Adipose tissue (tissue), 3 donors: ENCODE measurements around the gene FNDC3B. TPM values are rescaled to one million over a fixed set of nuclear protein-coding genes. Genes with fewer than 3 reads are reported as not detected.

ENCODE experiments used
- H3K27ac ChIP-seq: one replicate; pipeline ENCODE4 v1.5.1; 2013; ENCODE audit warnings: low read depth, low read length
- WGBS, 3 donors: extraction: QIAGEN DNeasy Blood & Tissue Kit; methylation state at CpG; one replicate each; pipeline ENCODE4 v1.1.7; 2013; 5-methylcytosine and 5-hydroxymethylcytosine counted together
- polyA plus RNA-seq, 3 donors: library from polyadenylated mRNA; stranded (reverse); fragments of 200-250 nt; gene quantifications; one replicate each; pipeline ENCODE4 v1.2.3, GENCODE V29; 2013
- donor health status: healthy with polysubstance abuse.
- donor health status: Bipolar disorder and iron deficiency.
- donor health status: healthy.

The FNDC3B gene
- polyA plus RNA-seq, 3 donors, result 12.9 to 31.8 (median 29.6) TPM

- no peak overlapping the region for H3K27ac ChIP-seq
- 80 to 91% (median 91%) methylated on average over 5 of the region's 5 CpGs for WGBS, 3 donors
These were observed 267.8 kb downstream of the FNDC3B start for GRCh38 chr3:172307141-172307560.

DNA sequence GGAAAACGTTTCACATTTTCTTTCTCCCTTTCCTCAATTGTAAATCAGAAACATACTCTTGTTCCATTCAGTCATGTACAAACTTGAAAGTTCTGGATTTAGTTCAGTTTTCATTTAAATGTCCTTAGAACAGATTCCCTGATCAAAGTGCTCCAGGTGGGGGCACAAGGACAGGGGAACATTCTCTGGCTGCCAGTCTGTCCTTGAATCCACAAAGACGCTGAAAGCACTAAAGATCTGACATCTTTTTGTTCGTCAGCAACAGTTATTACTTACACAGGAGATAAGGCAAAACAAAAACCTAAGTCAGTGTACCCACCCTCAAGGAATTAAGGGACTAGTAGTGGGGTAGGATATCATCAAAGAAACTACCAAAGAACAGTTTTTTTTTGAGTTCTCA, 269.7 kb downstream of the FNDC3B start:
- no peak overlapping the region for H3K27ac ChIP-seq
- 48 to 85% (median 78%) methylated on average over 3 of the region's 3 CpGs for WGBS, 3 donors

- WGBS, 3 donors, result 77 to 96% (median 84%) methylated on average over 7 of the region's 7 CpGs
These were observed 270.5 kb downstream of the FNDC3B start for GRCh38 chr3:172309741-172310427.

DNA sequence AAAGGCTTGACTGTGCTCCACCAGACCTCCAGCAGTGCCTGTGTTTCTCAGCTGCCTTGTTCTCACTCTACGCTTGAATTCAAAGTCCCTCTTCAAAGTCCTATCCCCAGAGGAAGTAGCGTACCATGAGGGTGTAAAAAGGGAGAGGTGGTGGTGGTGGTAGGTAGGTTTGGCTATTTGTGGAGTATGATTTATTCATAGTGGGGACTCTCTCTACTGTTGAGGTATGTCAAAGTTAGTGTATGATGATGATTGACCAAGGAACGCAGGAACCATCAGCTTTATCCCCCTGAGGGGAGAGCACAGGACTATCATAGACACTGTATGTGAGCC, 271.0 kb downstream of the FNDC3B start:
- no peak overlapping the region for H3K27ac ChIP-seq
- WGBS, 3 donors, result 90 to 96% (median 93%) methylated on average over 3 of the region's 3 CpGs

More at GRCh38 chr3:172309741-172310427, 270.5 kb downstream of the FNDC3B start:
- H3K27ac ChIP-seq, result no peak overlapping the region

DNA sequence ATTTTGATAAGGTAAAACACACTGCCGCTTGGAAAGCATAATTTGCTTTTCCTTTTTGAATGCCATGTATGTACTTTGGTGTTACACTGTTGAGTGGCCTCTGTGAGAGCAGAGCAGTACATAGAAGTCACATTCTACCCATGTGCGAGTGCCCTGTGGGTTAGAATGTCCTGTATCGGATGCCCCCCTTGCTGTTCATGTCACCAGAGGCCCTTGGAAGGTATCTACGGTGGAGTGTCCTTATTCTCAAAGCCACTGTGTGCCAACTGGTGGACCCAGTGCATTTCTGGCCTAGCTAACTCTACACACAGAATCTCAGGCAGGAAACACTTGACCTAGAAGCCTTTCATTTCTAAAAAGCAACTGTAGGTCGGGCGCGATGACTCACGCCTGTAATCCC, 271.8 kb downstream of the FNDC3B start:
- H3K27ac ChIP-seq, result no peak overlapping the region
- 93 to 95% (median 93%) methylated on average over 8 of the region's 8 CpGs for WGBS, 3 donors

- 61 to 77% (median 71%) methylated on average over 6 of the region's 6 CpGs for WGBS, 3 donors
- H3K27ac ChIP-seq, result no peak overlapping the region
These were observed 272.6 kb downstream of the FNDC3B start for GRCh38 chr3:172312001-172312400.

GRCh38 chr3:172312711-172313110, 273.3 kb downstream of the FNDC3B start:
- H3K27ac ChIP-seq, result no peak overlapping the region
- 66 to 85% (median 69%) methylated on average over 5 of the region's 5 CpGs for WGBS, 3 donors

DNA sequence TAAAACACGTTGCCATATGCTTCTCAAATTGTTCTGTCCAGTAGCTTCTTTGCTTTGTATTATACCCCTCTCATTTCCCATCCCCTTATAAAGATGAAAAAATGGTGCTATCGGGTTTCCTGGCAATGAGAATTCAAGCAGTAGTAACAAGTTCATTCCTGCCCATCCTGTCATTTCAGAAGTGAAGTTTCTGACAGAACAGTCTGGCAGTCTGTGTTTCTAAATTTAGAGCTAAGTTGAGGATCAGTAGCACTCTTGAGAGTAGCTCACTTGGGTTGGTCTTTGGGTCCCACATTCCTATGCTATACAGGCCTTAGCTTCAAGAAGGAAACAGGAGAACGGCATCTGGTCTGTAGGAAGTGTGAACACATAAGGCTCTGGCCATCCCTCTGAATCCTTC, 274.3 kb downstream of the FNDC3B start:
- WGBS, 3 donors, result 77 to 83% (median 82%) methylated on average over 3 of the region's 3 CpGs
- H3K27ac ChIP-seq, result no peak overlapping the region

GRCh38 chr3:172314591-172315160, 275.3 kb downstream of the FNDC3B start:
- 83 to 97% (median 96%) methylated on average over 8 of the region's 8 CpGs for WGBS, 3 donors
- H3K27ac ChIP-seq, result no peak overlapping the region

DNA sequence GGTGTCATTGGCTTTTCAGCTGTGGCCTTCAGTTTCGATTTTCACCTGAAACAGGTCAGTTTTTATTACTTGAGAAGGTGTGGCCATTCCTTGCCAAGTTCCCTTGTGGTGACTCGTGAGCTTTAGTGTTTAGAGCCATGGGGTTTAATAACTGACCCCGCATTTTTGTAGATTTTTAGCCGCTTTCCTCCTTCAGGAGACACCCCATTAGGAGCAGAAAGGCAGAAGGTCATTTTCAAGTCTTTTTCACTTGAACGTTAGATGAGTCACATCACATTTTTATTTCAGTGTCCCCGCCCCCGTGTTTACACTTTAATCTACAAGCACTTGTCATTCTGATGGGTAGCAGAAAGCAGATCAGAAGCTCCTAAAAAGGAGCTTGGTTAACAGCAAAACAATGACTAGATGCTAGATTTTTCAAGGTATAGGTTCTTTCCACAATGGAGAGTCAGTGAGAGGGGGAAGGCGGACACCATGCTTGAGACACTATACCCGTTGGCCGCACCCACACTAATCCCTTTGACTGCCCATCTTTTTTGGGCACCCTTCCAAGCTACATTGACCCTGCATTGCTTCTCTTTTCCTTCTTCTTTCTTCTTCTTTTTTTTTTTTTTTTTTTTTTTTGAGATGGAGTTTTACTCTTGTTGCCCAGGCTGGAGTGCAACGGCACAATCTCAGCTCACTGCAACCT, 276.2 kb downstream of the FNDC3B start:
- 71 to 79% (median 77%) methylated on average over 11 of the region's 11 CpGs for WGBS, 3 donors
- H3K27ac ChIP-seq, result no peak overlapping the region

- no peak overlapping the region for H3K27ac ChIP-seq
- 79 to 90% (median 83%) methylated on average over 4 of the region's 4 CpGs for WGBS, 3 donors
These were observed 277.4 kb downstream of the FNDC3B start for GRCh38 chr3:172316758-172317157.

- H3K27ac ChIP-seq, result no peak overlapping the region
- 58 to 88% (median 85%) methylated on average over 8 of the region's 8 CpGs for WGBS, 3 donors
These were observed 278.1 kb downstream of the FNDC3B start for GRCh38 chr3:172317481-172317880.

GRCh38 chr3:172317984-172318383, 278.6 kb downstream of the FNDC3B start:
- 3 to 60% (median 24%) methylated on average over 1 of the region's 1 CpG for WGBS, 3 donors
- no peak overlapping the region for H3K27ac ChIP-seq

DNA sequence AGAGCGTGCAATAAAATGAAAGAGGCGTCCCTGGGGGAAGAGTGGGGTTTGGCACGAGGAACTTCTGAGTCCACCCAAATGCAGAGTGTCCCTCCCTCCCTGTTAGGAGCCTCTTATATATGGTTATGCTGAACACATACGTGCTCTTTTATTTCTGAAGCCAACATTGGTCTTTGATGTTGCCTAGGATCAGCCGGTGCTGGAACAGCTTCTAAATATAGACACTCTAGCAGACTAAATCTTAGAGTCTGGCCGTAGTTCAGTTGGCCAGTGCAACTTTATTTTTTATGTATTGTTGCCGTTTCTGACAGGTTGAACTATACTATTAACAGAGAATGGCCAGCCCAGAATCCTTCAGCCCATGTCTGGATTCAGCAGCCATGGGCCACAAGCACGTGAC, 280.2 kb downstream of the FNDC3B start:
- no peak overlapping the region for H3K27ac ChIP-seq
- WGBS, 3 donors, result 61 to 73% (median 73%) methylated on average over 8 of the region's 8 CpGs

- H3K27ac ChIP-seq, result no peak overlapping the region
- WGBS, 3 donors, result 47 to 77% (median 54%) methylated on average over 2 of the region's 2 CpGs
These were observed 281.1 kb downstream of the FNDC3B start for GRCh38 chr3:172320468-172320867.

GRCh38 chr3:172321035-172321434, 281.7 kb downstream of the FNDC3B start:
- WGBS, 3 donors, result 47 to 59% (median 50%) methylated on average over 2 of the region's 2 CpGs
- no peak overlapping the region for H3K27ac ChIP-seq

DNA sequence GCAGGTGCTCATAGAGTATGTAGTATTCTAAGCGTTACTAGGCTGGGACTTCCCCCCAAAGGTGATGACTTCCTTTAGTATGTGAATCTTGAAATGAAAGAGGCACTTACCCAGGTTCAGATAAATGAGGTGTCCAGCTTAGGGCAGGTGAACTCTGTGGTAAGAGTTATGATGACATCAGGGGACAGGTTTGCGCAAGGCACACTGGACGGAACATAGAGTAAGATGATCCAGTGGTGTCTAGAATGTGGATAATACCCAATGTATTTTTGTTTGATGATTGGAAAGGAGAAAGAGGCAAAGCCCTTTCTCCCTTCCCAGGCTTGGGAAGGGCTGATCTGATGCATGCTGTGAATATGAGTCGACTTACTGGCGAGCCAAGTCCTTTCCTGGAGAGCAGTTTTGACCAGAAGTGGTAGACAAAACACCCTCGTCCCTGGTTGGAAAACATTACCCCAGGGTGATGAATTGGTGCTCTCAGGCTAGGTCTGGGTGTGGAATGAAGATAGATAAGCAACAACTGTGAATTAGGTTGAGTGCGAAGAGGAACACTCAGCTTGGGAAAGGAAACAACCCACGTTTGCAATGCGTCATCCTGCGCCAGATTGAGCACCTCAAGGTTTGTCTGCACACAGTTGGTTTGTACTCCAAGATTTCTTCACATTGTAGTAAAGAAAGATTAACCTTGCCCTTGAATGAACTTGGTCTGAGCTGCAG, 284.7 kb downstream of the FNDC3B start:
- no peak overlapping the region for H3K27ac ChIP-seq
- 61 to 74% (median 72%) methylated on average over 10 of the region's 10 CpGs for WGBS, 3 donors

DNA sequence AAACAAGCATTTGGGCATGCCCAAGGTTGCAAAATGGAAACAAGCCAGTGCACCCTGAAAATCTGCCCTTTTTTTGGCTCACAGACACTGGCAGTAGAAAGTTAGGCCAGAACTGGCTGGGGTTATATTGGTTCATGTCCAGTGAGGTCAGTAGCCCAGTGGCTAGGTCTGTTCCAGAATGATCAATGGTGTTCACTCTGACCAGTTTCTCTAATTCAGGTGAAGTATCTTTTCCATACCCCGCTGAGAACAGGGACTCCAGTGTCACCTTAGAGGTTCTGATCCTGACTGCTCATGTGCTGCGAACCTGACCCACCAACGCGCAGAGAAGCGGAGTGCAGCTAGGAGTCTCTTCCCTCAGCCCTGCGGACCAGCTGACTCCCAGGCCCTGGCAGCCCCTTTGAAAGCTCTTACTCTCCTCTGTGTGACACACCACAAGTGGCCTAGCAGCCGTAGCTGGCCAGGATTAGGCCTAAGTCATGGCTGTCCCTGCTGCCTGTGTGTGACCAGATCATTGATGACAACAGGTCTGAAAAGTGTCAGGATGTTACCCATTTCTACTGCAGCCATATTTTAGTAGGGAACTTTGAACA, 285.3 kb downstream of the FNDC3B start:
- WGBS, 3 donors, result 85 to 96% (median 94%) methylated on average over 7 of the region's 7 CpGs
- no peak overlapping the region for H3K27ac ChIP-seq

DNA sequence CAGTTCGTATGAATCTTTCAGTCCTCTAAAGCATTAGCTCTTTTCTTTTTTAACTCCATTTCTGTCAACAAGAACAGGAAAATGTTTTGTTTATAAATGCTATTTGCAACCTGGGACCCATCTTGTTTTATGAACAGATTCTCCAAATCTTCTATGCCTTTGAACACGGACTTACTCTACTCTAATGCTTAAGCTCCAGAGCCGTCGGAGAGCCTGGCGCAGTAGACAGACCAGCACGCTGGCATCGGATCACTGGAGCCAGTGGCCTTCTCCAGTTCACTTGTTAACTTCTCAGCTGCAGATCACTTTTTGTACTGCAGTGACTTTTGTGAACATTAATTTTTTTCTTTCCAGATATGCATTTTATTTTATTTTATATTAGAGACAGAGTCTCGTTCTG, 286.1 kb downstream of the FNDC3B start:
- H3K27ac ChIP-seq, result no peak overlapping the region
- 86 to 92% (median 92%) methylated on average over 8 of the region's 8 CpGs for WGBS, 3 donors
